GM21423 (cell line): ENCODE measurements around the gene MALSU1.
"Not testable (repeated sequence)": the region's sequence is repeated elsewhere in the genome, so short reads cannot be mapped to it uniquely, and the experiment has no call there.

Experiments
- ATAC-seq: cut with Tn5 transposase; IDR thresholded peaks from one replicate; pipeline ENCODE4 v1.9.1; 2021; ENCODE audit warnings: mild to moderate bottlenecking, moderate library complexity; ENCODE audit not compliant: unreplicated experiment

Gene MALSU1

GRCh38 chr7:23285657-23286646 lies 13.2 kb upstream of the MALSU1 start:
- ATAC-seq: no peak

DNA sequence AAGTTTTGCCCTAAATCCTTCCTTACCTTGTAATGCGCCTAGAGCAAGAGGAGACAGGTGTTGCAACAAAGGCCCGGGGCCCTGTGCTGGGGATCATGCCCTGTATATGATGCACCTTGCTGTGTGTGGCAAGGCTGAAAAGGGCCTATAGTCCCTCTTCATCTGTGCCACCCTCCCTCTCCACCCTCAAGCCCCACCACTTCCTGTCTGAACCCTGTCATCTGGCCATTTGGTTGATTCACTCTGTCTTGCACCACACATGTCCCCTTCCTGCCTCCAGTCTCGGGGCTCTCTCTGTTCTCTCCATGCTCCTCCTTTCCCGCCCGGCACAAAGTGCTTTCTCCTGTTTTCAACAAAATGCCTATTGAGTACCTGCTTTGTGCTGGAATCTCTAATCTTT lies 11.5 kb upstream of the MALSU1 start:
- no peak for ATAC-seq

DNA sequence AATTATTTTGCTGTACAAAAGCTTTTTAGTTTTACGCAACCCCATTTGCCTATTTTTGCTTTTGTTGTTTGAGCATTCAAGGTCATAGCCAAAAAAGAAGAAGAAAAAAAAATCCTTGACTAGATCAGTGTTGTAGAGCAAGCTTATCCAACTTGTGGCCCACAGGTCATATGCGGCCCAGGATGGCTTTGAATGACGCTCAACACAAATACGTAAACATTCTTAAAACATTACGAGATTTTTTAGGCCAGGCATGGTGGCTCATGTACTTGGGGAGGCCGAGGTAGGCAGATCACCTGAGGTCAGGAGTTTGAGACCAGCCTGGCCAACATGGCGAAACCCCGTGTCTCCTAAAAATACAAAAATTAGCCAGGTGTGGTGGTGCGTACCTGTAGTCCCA lies 8.1 kb upstream of the MALSU1 start:
- no peak for ATAC-seq

DNA sequence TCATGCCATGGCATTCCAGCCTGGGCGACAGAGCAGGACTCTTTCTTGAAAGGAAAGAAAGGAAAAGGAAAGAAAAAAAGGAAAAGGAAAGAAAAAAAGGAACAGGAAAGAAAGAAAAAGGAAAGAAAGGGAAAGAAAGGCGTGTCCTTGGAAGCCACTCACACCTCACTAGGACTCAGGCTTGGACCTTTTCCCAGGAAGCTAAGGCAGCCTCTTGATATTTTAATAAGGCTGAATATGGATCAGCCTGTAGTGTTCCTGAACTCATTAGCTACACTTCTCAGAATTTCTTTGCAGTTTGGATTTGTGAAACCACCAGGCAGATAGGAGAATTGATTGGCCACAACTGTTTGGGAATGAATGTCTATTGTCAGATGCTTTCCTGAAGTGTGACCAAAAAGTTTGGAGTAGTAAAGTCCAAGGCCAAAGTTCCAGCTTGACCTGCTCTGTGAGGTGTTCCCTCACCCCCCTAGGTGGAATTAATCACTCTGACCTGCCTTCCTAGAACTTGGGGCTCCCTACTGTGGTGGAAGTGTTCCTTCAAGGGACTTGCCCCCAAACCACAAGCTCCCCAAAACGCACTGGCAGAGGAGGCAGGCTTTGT lies 7.1 kb upstream of the MALSU1 start:
- no peak for ATAC-seq

DNA sequence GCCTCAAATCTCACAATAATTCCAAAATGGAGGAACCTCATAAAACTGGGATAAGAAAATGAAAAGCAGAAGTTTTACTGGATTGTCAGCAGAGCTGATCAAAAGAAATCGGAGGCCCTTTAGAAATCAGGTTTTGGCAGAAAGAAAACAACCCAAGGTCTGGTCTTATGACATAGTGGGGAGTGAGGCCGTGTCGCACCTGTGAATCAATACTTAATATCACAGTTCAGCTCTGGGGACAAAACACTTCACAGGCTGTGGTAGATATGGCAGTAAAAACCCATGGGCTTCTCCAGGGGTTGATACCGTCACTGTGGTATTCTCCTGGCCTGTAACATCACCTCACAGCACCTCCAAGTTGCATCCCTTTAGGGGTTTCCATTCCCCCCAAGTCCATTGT lies 6.5 kb upstream of the MALSU1 start:
- ATAC-seq: no peak

GRCh38 chr7:23293500-23294073 lies 5.6 kb upstream of the MALSU1 start:
- no peak for ATAC-seq

DNA sequence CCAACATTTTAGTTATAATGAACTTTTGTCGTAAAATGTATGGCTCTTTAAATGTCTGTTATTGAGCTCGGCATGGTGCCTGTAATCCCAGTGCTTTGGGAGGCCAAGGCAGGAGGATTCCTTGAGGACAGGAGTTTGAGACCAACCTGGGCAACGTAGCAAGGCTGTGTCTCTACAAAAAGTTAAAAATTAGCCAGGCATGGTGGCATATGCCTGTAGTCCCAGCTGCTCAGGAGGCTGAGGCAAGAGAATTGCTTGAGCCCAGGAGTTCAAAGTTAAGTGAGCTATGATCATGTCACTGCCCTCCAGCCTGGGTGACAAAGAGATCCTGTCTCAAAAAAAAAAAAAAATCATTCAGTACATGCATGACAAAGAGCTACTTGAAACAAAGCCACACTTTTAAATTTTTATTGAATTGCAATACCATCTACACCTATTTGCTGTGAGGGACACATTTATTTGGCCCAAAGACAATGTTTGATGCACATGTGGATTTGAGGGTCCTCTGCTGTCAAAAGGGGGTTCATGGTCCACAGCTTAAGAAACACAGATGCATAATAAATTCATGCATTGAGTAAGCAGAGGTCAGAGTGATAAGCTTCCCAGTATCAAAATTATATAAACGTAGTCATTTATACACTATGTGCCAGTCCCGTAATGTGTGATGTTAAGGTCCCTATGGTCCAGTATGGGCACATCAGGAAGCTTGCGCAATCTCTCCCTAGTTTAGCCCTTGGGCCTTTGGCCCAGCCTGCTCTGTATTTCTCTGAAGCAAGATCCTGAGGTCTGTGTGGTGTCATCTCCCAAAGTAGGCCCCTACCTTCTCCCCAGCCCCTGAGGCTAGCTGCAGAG lies 4.4 kb upstream of the MALSU1 start:
- ATAC-seq: no peak

- ATAC-seq: no peak
These were observed 3.8 kb upstream of the MALSU1 start for GRCh38 chr7:23295401-23295697.

- ATAC-seq: no peak
These were observed 828 bp upstream of the MALSU1 start for GRCh38 chr7:23298141-23298881.

DNA sequence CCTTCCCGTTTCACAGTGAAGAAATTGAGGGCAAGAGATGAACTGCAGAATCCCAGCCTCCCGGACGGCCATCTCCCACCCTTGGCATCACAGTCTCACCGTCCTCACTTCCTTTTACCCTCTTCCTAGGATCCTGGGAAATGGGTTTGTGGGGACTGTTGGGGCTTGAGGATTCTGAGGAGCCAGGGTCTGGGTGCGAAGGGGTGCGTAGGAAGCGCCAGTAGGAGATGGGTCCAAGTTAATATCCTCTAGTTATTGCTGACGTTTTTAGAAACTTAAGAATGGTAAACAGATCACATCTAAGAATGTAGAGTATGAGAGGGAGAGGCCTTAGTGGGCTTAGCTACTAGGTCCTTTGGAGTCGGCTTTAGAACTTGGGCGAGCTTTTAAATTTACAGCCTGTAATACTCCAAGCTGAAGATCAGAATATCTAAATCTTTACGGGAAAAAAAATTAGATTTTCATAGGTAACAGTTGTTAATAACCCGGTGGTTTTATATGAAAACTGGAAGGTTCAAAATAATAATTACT lies 696 bp downstream of the MALSU1 start:
- ATAC-seq: no peak

- no peak for ATAC-seq
These were observed 7.9 kb downstream of the MALSU1 start for GRCh38 chr7:23306936-23307521.

GRCh38 chr7:23308754-23309153 lies 9.6 kb downstream of the MALSU1 start:
- no peak for ATAC-seq

DNA sequence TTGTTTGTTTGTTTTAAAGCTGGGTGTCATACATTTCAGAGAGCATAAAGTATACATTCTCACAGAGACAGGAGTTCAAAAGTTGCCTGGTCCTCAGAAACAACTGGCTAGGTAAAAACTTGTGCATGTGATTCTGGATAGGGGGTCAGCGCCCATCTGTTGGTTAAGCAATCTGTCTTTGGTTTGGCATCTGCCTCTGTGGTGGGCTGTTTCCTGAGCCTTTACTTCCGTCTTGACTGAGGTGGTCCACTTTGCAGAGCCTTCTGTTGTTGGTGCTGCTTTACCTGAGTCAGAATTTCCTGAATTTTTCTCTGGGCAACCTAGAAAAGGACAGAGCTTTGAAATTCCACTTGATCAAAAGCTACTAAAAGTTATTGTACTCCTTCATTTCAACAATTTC lies 13.0 kb downstream of the MALSU1 start:
- ATAC-seq: not testable (repeated sequence)

GRCh38 chr7:23315366-23315765 lies 16.2 kb downstream of the MALSU1 start:
- no peak for ATAC-seq

- no peak for ATAC-seq
These were observed 32.0 kb downstream of the MALSU1 start for GRCh38 chr7:23331132-23331531.

DNA sequence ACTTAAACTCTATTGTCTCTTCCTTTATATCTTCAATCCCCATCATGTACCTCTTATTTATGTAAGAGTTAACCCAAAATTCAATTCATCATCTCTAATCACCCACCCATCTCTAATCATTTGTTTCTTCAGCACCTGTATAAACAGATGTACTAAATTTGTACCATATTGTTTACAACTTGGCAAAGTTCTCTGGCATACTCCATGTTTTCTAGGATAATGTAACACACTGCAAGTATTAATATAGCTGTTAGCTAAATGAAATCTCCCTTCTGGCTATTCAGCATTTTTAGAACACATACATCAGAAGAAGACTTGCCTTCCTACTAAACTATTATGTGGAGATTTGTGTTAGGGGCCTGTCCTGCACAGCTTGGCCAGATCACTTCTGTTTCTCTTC lies 33.1 kb downstream of the MALSU1 start:
- ATAC-seq: no peak

DNA sequence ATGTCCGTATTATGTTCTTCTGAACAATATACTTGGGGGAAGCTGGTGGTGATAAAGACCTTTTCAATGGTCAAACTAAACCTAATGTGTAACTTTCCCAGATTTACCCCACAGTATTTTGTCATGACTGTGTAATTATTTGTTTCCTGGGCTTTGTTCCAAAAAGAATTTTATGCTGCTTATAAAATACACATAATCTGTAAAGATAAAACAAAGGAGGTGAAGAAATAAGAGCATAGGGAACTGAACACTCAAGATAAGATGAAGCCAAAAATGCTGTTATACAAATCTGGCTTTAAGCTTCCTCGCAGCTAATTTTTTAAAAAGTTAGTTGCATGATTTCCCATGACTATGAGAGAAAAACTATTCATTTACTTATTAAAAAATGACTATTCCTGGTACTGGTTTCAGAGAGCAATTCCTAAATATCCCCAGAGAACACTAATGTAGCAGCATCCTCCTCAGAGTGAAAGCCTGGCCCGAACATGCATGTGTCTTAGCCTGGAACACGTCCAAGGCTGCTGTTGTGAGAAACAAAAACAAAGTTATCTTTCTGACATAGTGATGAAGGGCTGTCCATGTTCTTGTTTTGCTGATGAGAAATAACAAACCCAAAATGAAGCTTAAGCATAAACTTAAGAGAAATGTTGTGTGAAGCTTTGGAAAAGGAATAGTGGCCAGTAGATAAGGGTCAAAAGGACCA lies 33.9 kb downstream of the MALSU1 start:
- ATAC-seq: no peak

DNA sequence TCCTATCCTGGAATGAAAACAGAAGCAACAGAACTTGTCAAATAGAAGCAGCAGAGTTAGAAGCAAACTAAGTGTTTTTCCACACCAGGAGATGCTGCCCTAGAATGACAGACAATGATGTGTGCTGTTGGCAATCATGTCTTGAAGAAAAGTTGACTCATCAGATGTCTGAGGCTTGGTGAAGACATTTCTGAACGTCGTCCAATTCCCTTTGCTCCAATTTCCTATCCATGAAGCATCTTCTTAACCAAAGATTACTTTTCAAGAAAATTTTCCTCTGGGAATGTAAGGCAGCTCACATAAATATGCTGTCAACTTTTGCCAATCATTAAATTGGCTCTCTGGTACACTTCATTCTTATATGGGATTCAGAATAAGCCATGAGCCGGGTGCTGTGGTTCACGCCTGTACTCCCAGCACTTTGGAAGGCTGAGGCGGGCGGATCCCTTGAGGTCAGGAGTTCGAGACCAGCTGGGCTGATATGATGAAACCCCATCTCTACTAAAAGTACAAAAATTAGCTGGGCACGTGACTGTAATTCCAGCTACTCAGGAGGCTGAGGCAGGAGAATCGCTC lies 34.6 kb downstream of the MALSU1 start:
- ATAC-seq: no peak

DNA sequence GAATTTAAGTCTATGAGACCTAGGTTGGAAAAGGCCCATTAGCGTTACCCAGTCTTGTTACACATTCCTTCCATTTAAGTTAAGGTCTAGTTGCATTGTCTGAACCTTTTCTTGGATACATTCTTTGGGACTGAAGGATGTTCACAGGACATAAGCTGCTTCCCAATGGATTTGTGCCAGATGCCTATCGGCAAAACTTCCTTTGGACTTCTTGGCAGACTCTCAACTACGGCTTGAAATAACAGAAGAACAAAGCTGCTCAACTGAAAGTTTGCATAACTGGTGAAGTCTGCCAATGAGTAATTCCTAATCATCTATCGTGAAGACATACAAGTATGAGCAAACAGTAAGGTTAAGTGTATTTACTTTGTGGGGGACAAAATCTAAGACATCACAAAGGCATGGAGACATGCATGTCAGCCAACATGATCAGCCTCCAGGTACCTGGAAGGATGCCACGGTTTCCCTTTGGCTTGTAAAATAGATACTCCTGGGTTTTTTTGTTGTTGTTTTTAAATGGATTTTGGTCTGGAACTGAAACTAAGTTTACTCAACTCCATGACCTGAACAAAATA lies 35.4 kb downstream of the MALSU1 start:
- ATAC-seq: no peak
